ENCODE results near the gene RABGGTA. TPM values are rescaled to one million over a fixed set of nuclear protein-coding genes. Genes with fewer than 3 reads are reported as not detected.

RABGGTA gene
- total RNA-seq, 3 donors from 2014 or later: 24.8 to 41.6 (median 34.4) TPM

DNA sequence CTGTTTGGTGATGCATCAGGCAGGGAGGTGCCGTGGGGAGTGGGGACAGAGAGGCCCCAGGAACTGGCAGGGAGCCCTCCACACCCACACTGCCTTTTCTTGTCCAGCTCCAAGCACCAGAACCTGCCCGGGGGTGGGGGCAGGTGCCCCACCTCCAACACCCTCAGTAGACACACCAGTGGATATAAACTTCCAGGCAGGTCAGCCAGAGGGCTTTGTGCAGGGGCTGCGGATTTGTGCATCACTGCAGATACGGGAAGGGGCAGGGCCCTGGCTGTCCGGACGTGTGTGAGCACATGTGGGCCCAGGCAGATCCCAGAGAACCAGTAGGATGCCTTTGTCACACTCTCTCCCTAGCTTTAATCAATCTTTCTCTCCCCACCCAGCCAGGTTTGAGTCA is 7.1 kb downstream of the RABGGTA start:
- no peak overlapping the region for H3K4me3 ChIP-seq
- H3K9me3 ChIP-seq: no peaks in the 10 kb centered on the region
- no peaks in the 10 kb centered on the region for H3K27me3 ChIP-seq
- H3K27ac ChIP-seq: peak overlapping the region; percentile 45 to 55
- peaks cover 9% of the 10 kb centered on the region for H3K36me3 ChIP-seq
- intact Hi-C loops (cut with DNase I; ENCODE audit: low total_unique reads): no loop called here
- H3K4me1 ChIP-seq: no peaks in the 10 kb centered on the region
- DNase-seq (ENCODE audit: low spot score in 2 of 2): no peak
- TF ChIP-seq POLR2A (IDR thresholded peaks at IDR 0.05) (no peak), CTCF (IDR thresholded peaks at IDR 0.05) (no peak), POLR2AphosphoS5 (IDR thresholded peaks at IDR 0.05) (no peak)

- no peak for TF ChIP-seq POLR2A (IDR thresholded peaks at IDR 0.05)
- no peak for TF ChIP-seq CTCF (IDR thresholded peaks at IDR 0.05)
- H3K27ac ChIP-seq: peak overlapping the region; percentile 45 to 55
- no peaks in the 10 kb centered on the region for H3K4me1 ChIP-seq
- peaks cover 9% of the 10 kb centered on the region for H3K36me3 ChIP-seq
- H3K4me3 ChIP-seq: no peak overlapping the region
- intact Hi-C loops (cut with DNase I; ENCODE audit: low total_unique reads): no loop called here
- no peaks in the 10 kb centered on the region for H3K9me3 ChIP-seq
- H3K27me3 ChIP-seq: no peaks in the 10 kb centered on the region
- no peak for DNase-seq (ENCODE audit: low spot score in 2 of 2)
Observed at GRCh38 chr14:24263848-24264247, 7.5 kb downstream of the RABGGTA start.

- intact Hi-C loops (cut with DNase I; ENCODE audit: low total_unique reads): no loop called here
- DNase-seq (ENCODE audit: low spot score in 2 of 2): no peak
- TF ChIP-seq POLR2A (IDR thresholded peaks at IDR 0.05) (no peak), POLR2AphosphoS5 (IDR thresholded peaks at IDR 0.05) (no peak), CTCF (IDR thresholded peaks at IDR 0.05) (no peak)
- H3K4me1 ChIP-seq: no peaks in the 10 kb centered on the region
- peaks cover 9% of the 10 kb centered on the region for H3K36me3 ChIP-seq
- H3K27me3 ChIP-seq: no peaks in the 10 kb centered on the region
- H3K9me3 ChIP-seq: no peaks in the 10 kb centered on the region
- H3K27ac ChIP-seq: peak within 1 kb of the TSS; percentile 45 to 55
- H3K4me3 ChIP-seq: no peak within 1 kb of the TSS
Observed at GRCh38 chr14:24262821-24263733, 8.3 kb downstream of the RABGGTA start, which contains the start of gene TGM1. Gene TGM1 (minus strand): TSS chr14:24263177. CDS start chr14:24262352, 825 bp downstream.

DNA sequence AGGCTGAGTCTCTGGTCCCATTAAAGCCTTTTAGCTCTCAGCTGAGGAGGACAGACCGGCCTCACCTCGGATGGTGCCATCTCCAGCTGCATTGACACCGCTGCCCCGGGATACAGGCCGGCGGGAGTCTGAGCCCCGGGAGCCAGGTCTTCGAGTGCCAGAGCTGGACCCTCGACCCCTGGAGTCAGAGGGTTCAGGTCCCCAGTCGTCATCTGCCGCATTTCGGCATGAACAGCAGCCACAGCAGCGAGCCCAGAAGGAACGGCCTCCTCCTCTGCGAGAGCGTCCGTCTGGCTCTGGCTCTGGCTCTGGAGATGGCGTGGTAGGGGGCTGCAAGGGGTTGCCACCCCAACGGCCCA is 9.4 kb downstream of the RABGGTA start:
- no peak overlapping the region for H3K27ac ChIP-seq
- TF ChIP-seq CTCF (IDR thresholded peaks at IDR 0.05): no peak
- no peak for TF ChIP-seq POLR2A (IDR thresholded peaks at IDR 0.05)
- TF ChIP-seq POLR2AphosphoS5 (IDR thresholded peaks at IDR 0.05): no peak
- H3K9me3 ChIP-seq: no peaks in the 10 kb centered on the region
- intact Hi-C loops (cut with DNase I; ENCODE audit: low total_unique reads): no loop called here
- H3K36me3 ChIP-seq: peaks cover 9% of the 10 kb centered on the region
- no peak overlapping the region for H3K4me3 ChIP-seq
- H3K4me1 ChIP-seq: no peaks in the 10 kb centered on the region
- DNase-seq (ENCODE audit: low spot score in 2 of 2): no peak
- no peaks in the 10 kb centered on the region for H3K27me3 ChIP-seq

GRCh38 chr14:24261256-24261968 is 10.0 kb downstream of the RABGGTA start:
- H3K36me3 ChIP-seq: peaks cover 4% of the 10 kb centered on the region
- no peaks in the 10 kb centered on the region for H3K9me3 ChIP-seq
- H3K27me3 ChIP-seq: no peaks in the 10 kb centered on the region
- DNase-seq (ENCODE audit: low spot score in 2 of 2): no peak
- TF ChIP-seq POLR2A (IDR thresholded peaks at IDR 0.05) (no peak), CTCF (IDR thresholded peaks at IDR 0.05) (no peak), POLR2AphosphoS5 (IDR thresholded peaks at IDR 0.05) (no peak)
- H3K4me3 ChIP-seq: no peak overlapping the region
- intact Hi-C loops (cut with DNase I; ENCODE audit: low total_unique reads): no loop called here
- H3K27ac ChIP-seq: no peak overlapping the region
- H3K4me1 ChIP-seq: no peaks in the 10 kb centered on the region

Measured in breast epithelium (tissue), 4 donors.